ENCODE measurements around the gene STRADB.

The STRADB gene

DNA sequence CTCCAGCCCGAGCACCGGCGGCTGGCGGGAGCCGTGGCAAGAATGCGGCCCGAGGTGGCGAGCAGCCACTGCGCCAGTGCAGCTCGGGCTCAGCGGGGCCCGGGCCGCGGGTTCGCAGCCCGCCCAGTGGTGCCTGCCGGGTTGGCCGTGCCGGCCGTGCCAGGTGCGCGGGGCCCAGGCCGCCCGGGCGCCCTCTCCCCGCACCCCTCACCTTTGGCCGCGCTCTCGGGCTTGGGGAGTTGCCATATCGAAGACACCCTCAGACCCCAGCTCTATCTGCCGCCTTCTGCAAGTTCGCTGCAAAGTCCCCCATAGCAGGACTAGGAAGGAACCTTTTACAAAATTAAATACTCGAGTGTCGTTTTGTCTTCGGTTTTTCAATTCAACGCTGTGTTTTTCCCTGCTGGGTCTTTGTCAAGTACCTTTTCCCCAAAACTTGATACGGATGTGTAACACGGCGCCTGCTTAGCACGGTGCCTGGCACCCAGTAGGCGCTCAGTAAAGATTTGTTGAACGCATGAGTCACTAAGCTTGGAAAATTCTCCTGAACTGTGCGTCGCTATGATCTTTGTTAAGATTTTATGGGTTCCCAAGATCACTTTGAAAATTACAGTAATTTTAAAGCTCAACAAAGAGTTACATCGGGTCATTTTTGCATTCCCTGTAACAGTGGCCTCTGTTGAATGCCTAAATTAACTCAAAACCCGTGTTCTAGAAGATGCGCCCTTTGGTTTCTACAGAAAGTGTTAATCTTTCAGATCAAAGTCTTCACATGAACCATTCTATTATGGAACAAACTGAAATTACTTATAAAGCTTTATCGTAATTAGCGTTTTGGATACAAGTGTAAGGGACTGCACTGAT, 750 bp downstream of the STRADB start:
- no peak overlapping the region for H3K27ac ChIP-seq (ENCODE audit: low read depth, low read length)
- H3K4me2 ChIP-seq (ENCODE audit: low read depth, low read length, poor library complexity, severe bottlenecking) = peak overlapping the region; percentile 54
- H3K36me3 ChIP-seq (ENCODE audit: low read length) = no peaks in the 10 kb centered on the region
- peaks cover 5% of the 10 kb centered on the region; the same call in 1 of the 2 replicates for H3K79me2 ChIP-seq (ENCODE audit: insufficient read depth, low read length)
- H4K20me1 ChIP-seq (ENCODE audit: low read depth, low read length) = no peaks in the 10 kb centered on the region
- H3F3A ChIP-seq (ENCODE audit: insufficient read depth) = no peaks in the 10 kb centered on the region
- no peak for TF ChIP-seq EZH2phosphoT487 (conservative IDR thresholded peaks at IDR 0.05; ENCODE audit: low read length)
- no peaks in the 10 kb centered on the region for H3K9me2 ChIP-seq (replicated peaks; ENCODE audit: insufficient read depth, low read length)
- peak overlapping the region; percentile 83 for H2AFZ ChIP-seq (ENCODE audit: low read depth, low read length, severe bottlenecking)
- peak overlapping the region; percentile 59 for H3K4me3 ChIP-seq (ENCODE audit: insufficient read depth, low read length, poor library complexity, severe bottlenecking)
- no peaks in the 10 kb centered on the region for H3K9me3 ChIP-seq (ENCODE audit: insufficient read depth, low read length)
- H3K9ac ChIP-seq (ENCODE audit: low read length) = peak overlapping the region; percentile 79
- no peaks in the 10 kb centered on the region for H3K27me3 ChIP-seq (ENCODE audit: low read length)

DNA sequence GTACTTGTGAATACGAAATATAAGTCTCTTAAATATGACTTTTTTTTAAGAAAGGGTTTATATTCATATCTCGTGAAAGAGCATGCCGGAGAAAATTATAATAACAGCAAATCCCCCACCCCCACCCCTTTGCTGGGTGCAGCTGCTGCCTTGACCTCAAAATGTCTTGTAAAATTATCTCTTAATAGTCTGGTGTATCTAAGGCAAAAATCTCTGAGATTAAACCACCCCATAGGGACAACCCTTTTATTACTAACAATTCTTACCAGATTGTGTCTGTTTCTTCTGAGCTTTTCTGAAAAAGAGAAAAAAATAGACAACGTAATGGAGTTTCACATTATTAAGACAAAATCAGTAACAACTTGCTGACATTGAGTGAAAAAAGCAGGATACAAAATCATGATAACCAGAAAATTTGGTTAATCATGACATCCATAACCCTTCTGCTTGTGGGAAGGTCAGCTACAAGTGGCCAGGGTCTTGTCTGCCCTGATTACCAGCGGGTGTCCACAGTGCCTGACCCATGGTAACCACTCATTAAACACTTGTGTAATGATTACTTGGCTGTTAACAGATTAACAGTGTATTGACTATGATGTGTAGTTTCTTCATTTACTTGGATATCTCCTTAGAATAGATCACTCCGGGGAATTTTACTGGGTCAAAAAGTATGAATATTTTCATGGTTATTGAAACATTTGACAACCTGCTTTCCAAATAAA, 1.5 kb downstream of the STRADB start:
- H4K20me1 ChIP-seq (ENCODE audit: low read depth, low read length) = no peaks in the 10 kb centered on the region
- no peak overlapping the region for H3K27ac ChIP-seq (ENCODE audit: low read depth, low read length)
- H3K9me3 ChIP-seq (ENCODE audit: insufficient read depth, low read length) = no peaks in the 10 kb centered on the region
- no peak overlapping the region for H3K4me3 ChIP-seq (ENCODE audit: insufficient read depth, low read length, poor library complexity, severe bottlenecking)
- H3K79me2 ChIP-seq (ENCODE audit: insufficient read depth, low read length) = peaks cover 5% of the 10 kb centered on the region; the same call in 1 of the 2 replicates
- H3K9ac ChIP-seq (ENCODE audit: low read length) = no peak overlapping the region
- no peaks in the 10 kb centered on the region for H3F3A ChIP-seq (ENCODE audit: insufficient read depth)
- TF ChIP-seq, protein P1, sequence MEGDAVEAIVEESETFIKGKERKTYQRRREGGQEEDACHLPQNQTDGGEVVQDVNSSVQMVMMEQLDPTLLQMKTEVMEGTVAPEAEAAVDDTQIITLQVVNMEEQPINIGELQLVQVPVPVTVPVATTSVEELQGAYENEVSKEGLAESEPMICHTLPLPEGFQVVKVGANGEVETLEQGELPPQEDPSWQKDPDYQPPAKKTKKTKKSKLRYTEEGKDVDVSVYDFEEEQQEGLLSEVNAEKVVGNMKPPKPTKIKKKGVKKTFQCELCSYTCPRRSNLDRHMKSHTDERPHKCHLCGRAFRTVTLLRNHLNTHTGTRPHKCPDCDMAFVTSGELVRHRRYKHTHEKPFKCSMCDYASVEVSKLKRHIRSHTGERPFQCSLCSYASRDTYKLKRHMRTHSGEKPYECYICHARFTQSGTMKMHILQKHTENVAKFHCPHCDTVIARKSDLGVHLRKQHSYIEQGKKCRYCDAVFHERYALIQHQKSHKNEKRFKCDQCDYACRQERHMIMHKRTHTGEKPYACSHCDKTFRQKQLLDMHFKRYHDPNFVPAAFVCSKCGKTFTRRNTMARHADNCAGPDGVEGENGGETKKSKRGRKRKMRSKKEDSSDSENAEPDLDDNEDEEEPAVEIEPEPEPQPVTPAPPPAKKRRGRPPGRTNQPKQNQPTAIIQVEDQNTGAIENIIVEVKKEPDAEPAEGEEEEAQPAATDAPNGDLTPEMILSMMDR (IDR thresholded peaks at IDR 0.05; ENCODE audit: insufficient read depth, low read length, poor library complexity, severe bottlenecking) = no peak
- TF ChIP-seq EZH2phosphoT487 (conservative IDR thresholded peaks at IDR 0.05; ENCODE audit: low read length) = no peak
- no peaks in the 10 kb centered on the region for H3K36me3 ChIP-seq (ENCODE audit: low read length)
- no peaks in the 10 kb centered on the region for H3K27me3 ChIP-seq (ENCODE audit: low read length)
- no peaks in the 10 kb centered on the region for H3K9me2 ChIP-seq (replicated peaks; ENCODE audit: insufficient read depth, low read length)
- H3K4me2 ChIP-seq (ENCODE audit: low read depth, low read length, poor library complexity, severe bottlenecking) = no peak overlapping the region
- H2AFZ ChIP-seq (ENCODE audit: low read depth, low read length, severe bottlenecking) = no peak overlapping the region

DNA sequence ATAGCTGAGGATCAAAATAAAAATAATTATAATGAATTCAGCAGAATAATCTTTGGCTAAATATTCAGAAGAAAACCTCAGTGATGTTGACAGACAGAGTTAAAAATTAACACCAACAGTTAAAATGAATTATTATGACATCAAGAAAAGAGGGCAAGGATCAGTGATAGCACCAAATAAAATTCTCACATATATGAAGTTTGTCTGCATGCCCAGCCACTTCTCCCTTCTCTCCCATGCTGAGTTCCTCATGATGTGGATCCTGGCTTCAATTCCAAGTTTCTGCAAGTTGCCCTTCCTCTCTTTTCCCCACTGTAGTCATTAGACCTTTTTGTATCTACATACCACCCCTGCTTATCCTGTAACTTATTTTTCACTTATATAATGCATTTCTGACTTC, 6.8 kb downstream of the STRADB start:
- no peaks in the 10 kb centered on the region for H4K20me1 ChIP-seq (ENCODE audit: low read depth, low read length)
- H3K27me3 ChIP-seq (ENCODE audit: low read length) = no peaks in the 10 kb centered on the region
- no peak overlapping the region for H3K9ac ChIP-seq (ENCODE audit: low read length)
- H3K36me3 ChIP-seq (ENCODE audit: low read length) = no peaks in the 10 kb centered on the region
- H3F3A ChIP-seq (ENCODE audit: insufficient read depth) = no peaks in the 10 kb centered on the region
- H3K4me2 ChIP-seq (ENCODE audit: low read depth, low read length, poor library complexity, severe bottlenecking) = no peak overlapping the region
- H3K4me3 ChIP-seq (ENCODE audit: insufficient read depth, low read length, poor library complexity, severe bottlenecking) = no peak overlapping the region
- H3K27ac ChIP-seq (ENCODE audit: low read depth, low read length) = no peak overlapping the region
- H3K79me2 ChIP-seq (ENCODE audit: insufficient read depth, low read length) = no peaks in the 10 kb centered on the region
- TF ChIP-seq EZH2phosphoT487 (conservative IDR thresholded peaks at IDR 0.05; ENCODE audit: low read length) = no peak
- TF ChIP-seq, protein P1 (IDR thresholded peaks at IDR 0.05; ENCODE audit: insufficient read depth, low read length, poor library complexity, severe bottlenecking) = no peak
- no peak overlapping the region for H2AFZ ChIP-seq (ENCODE audit: low read depth, low read length, severe bottlenecking)
- H3K9me2 ChIP-seq (replicated peaks; ENCODE audit: insufficient read depth, low read length) = no peaks in the 10 kb centered on the region
- H3K9me3 ChIP-seq (ENCODE audit: insufficient read depth, low read length) = peaks cover 6% of the 10 kb centered on the region; the same call in 1 of the 2 replicates

All from SU-DHL-6 (cell line).